Cerebellar nuclear complex (tissue), 1 donor: Measurements from ENCODE around the gene NUAK2.

Experiments used
- DNase-seq, 2 experiments: peaks; one replicate each; lab custom pipeline; 2025; lab: John Stamatoyannopoulos, UW

The NUAK2 gene

GRCh38 chr1:205346956-205347574, 25.5 kb upstream of the NUAK2 start:
- DNase-seq = no peak

GRCh38 chr1:205345761-205346160, 24.2 kb upstream of the NUAK2 start:
- no peak for DNase-seq

GRCh38 chr1:205344066-205344928, 22.8 kb upstream of the NUAK2 start:
- no peak for DNase-seq

- DNase-seq = no peak
Observed at GRCh38 chr1:205343431-205344065, 22.0 kb upstream of the NUAK2 start.

GRCh38 chr1:205342986-205343385, 21.4 kb upstream of the NUAK2 start:
- DNase-seq = no peak

GRCh38 chr1:205340676-205341075, 19.1 kb upstream of the NUAK2 start:
- DNase-seq = no peak

GRCh38 chr1:205339717-205340116, 18.2 kb upstream of the NUAK2 start:
- no peak for DNase-seq

GRCh38 chr1:205339197-205339702, 17.7 kb upstream of the NUAK2 start:
- DNase-seq = no peak

GRCh38 chr1:205338011-205338410, 16.5 kb upstream of the NUAK2 start:
- DNase-seq = no peak

GRCh38 chr1:205337481-205337880, 15.9 kb upstream of the NUAK2 start:
- DNase-seq = no peak

GRCh38 chr1:205335692-205336091, 14.1 kb upstream of the NUAK2 start:
- peak in 1 of 2 experiments; percentile 35 for DNase-seq

- DNase-seq = no peak
Observed at GRCh38 chr1:205332015-205332791, 10.7 kb upstream of the NUAK2 start.

- DNase-seq = no peak
Observed at GRCh38 chr1:205330150-205330549, 8.6 kb upstream of the NUAK2 start.

- no peak for DNase-seq
Observed at GRCh38 chr1:205329719-205330118, 8.2 kb upstream of the NUAK2 start.

GRCh38 chr1:205328476-205328875, 6.9 kb upstream of the NUAK2 start:
- DNase-seq = no peak

GRCh38 chr1:205326812-205327466, 5.4 kb upstream of the NUAK2 start:
- DNase-seq = no peak

GRCh38 chr1:205325334-205325884, 3.9 kb upstream of the NUAK2 start:
- peak in 1 of 2 experiments; percentile 77 for DNase-seq

- no peak for DNase-seq
Observed at GRCh38 chr1:205324781-205325180, 3.2 kb upstream of the NUAK2 start.

GRCh38 chr1:205323794-205324193, 2.2 kb upstream of the NUAK2 start:
- no peak for DNase-seq

- DNase-seq = no peak
Observed at GRCh38 chr1:205321959-205322283, 376 bp upstream of the NUAK2 start.
